Right atrium auricular region (tissue), 2 donors: ENCODE results near the gene HEXIM2. TPM values are rescaled to one million over a fixed set of nuclear protein-coding genes. Genes with fewer than 3 reads are reported as not detected.
"Not testable (repeated sequence)": the region's sequence is repeated elsewhere in the genome, so short reads cannot be mapped to it uniquely, and the experiment has no call there.

ENCODE experiments used
- DNase-seq: peaks from one replicate; pipeline ENCODE4 v3.0.0-alpha.2; 2019; ENCODE audit warnings: low spot score
- H3K27ac ChIP-seq, 2 donors: fragments of 200-600 bp; sonication (generic); 1 replicate in 1 of 2; 2 replicates in 1 of 2; pipeline ENCODE4 v1.5.1; 2016 to 2019
- H3K27me3 ChIP-seq, 2 donors: fragments of 200-600 bp; sonication (generic); one replicate each; pipeline versions ENCODE4 v1.5.1 to v1.6.0; 2017 to 2019
- H3K36me3 ChIP-seq: fragments of 200-600 bp; sonication (generic); one replicate; pipeline ENCODE4 v1.5.1; 2016
- H3K4me1 ChIP-seq, 2 donors: fragments of 200-600 bp; sonication (generic); one replicate each; pipeline versions ENCODE4 v1.5.1 to v1.6.0; 2017 to 2019
- H3K4me3 ChIP-seq, 2 donors: fragments of 200-600 bp; sonication (generic); 1 replicate in 1 of 2; 2 replicates in 1 of 2; pipeline ENCODE4 v1.5.1; 2017 to 2019; ENCODE audit warnings: mild to moderate bottlenecking in 1 of 2, moderate library complexity in 1 of 2
- H3K9me3 ChIP-seq, 2 donors: fragments of 200-600 bp; sonication (generic); one replicate each; pipeline ENCODE4 v1.5.1; 2019
- CTCF ChIP-seq, 2 donors: fragments of 200-600 bp; sonication (generic); IDR thresholded peaks; one replicate each; pipeline ENCODE4 v1.5.1; 2019; ENCODE audit warnings: antibody characterized with exemption in 2 of 2
- total RNA-seq, 2 donors: library from RNA; depleted of rRNA; stranded (reverse); fragments of >200 nt; gene quantifications; one replicate each; pipeline ENCODE4 v1.1.0, GENCODE V29; 2016

The HEXIM2 gene
- total RNA-seq, 2 donors from 2014 or later: 3.1 to 6.8 TPM

- TF ChIP-seq CTCF (IDR thresholded peaks at IDR 0.05): no peak
- H3K9me3 ChIP-seq: no peaks in the 10 kb centered on the region
- no peaks in the 10 kb centered on the region for H3K27me3 ChIP-seq
- H3K36me3 ChIP-seq: peaks cover 10% of the 10 kb centered on the region
- peaks cover 0 to 60% of the 10 kb centered on the region in 2 donors for H3K4me1 ChIP-seq
- peak; percentile 82 for DNase-seq
- H3K4me3 ChIP-seq: no peak overlapping the region
- peak overlapping the region; percentile 61 to 67 for H3K27ac ChIP-seq
These were observed 37.5 kb upstream of the HEXIM2 start for GRCh38 chr17:45123930-45124796.

GRCh38 chr17:45124797-45125122 is 36.9 kb upstream of the HEXIM2 start:
- H3K36me3 ChIP-seq, H3K27me3 ChIP-seq, H3K4me3 ChIP-seq, H3K9me3 ChIP-seq, DNase-seq: not testable (repeated sequence)
- H3K27ac ChIP-seq: peak overlapping the region; percentile 61 to 67
- H3K4me1 ChIP-seq: peaks cover 0 to 66% of the 10 kb centered on the region in 2 donors

- no peaks in the 10 kb centered on the region for H3K27me3 ChIP-seq
- H3K36me3 ChIP-seq: no peaks in the 10 kb centered on the region
- H3K4me1 ChIP-seq: peaks cover 0 to 74% of the 10 kb centered on the region in 2 donors
- no peak for TF ChIP-seq CTCF (IDR thresholded peaks at IDR 0.05)
- DNase-seq: no peak
- no peak overlapping the region for H3K4me3 ChIP-seq
- no peaks in the 10 kb centered on the region for H3K9me3 ChIP-seq
- no peak overlapping the region for H3K27ac ChIP-seq
These were observed 36.2 kb upstream of the HEXIM2 start for GRCh38 chr17:45125509-45125908.

GRCh38 chr17:45127207-45127547 is 34.5 kb upstream of the HEXIM2 start:
- Histone ChIP-seq H3K36me3 (no peaks in the 10 kb centered on the region), H3K4me3 (no peak overlapping the region), H3K9me3 (no peaks in the 10 kb centered on the region), H3K27me3 (no peaks in the 10 kb centered on the region), H3K4me1 (peaks cover 0 to 79% of the 10 kb centered on the region in 2 donors), H3K27ac (peak overlapping the region; percentile 83 to 95)
- no peak for DNase-seq
- no peak for TF ChIP-seq CTCF (IDR thresholded peaks at IDR 0.05)

GRCh38 chr17:45127548-45128300 is 34.0 kb upstream of the HEXIM2 start:
- Histone ChIP-seq H3K9me3 (no peaks in the 10 kb centered on the region), H3K4me3 (no peak overlapping the region), H3K4me1 (peaks cover 0 to 74% of the 10 kb centered on the region in 2 donors), H3K36me3 (no peaks in the 10 kb centered on the region), H3K27me3 (no peaks in the 10 kb centered on the region), H3K27ac (peak overlapping the region; percentile 83 to 95)
- peak; percentile 83 for DNase-seq
- TF ChIP-seq CTCF (IDR thresholded peaks at IDR 0.05): no peak

GRCh38 chr17:45128331-45128730 is 33.3 kb upstream of the HEXIM2 start:
- Histone ChIP-seq H3K4me3 (no peak overlapping the region), H3K4me1 (peaks cover 0 to 68% of the 10 kb centered on the region in 2 donors)
- DNase-seq: no peak

More at GRCh38 chr17:45128331-45128730, 33.3 kb upstream of the HEXIM2 start:
- no peak for TF ChIP-seq CTCF (IDR thresholded peaks at IDR 0.05)
- Histone ChIP-seq H3K36me3 (no peaks in the 10 kb centered on the region), H3K9me3 (no peaks in the 10 kb centered on the region), H3K27ac (peak overlapping the region; percentile 83 to 95), H3K27me3 (no peaks in the 10 kb centered on the region)
